SK-N-SH (cell line): ENCODE measurements around the gene PRKACG. TPM values are rescaled to one million over a fixed set of nuclear protein-coding genes. Genes with fewer than 3 reads are reported as not detected.

Experiments
- CTCF ChIA-PET: fragments of 300-600, 350-600 bp; formaldehyde crosslinking; extraction: SDS; loops from one replicate; lab custom pipeline; 2021; lab: Yijun Ruan, JAX
- POLR2A ChIA-PET: fragments of 350-600 bp; sonication (Branson Sonifier 250); formaldehyde crosslinking; extraction: SDS; loops from one replicate; lab custom pipeline; 2020; ENCODE audit warnings: antibody characterized with exemption, inconsistent platforms; lab: Yijun Ruan, JAX
- DNase-seq: peaks from one replicate; pipeline ENCODE4 v3.0.0; 2012
- H2AFZ ChIP-seq: fragments of 200-600 bp; sonication (generic); 2 replicates; pipeline ENCODE4 v1.8.1; 2016; ENCODE audit warnings: antibody characterized with exemption, mild to moderate bottlenecking, low read depth
- H3F3A ChIP-seq: fragments of 200-600 bp; sonication (generic); replicated peaks from 2 replicates; pipeline ENCODE3; 2016; ENCODE audit warnings: antibody characterized with exemption, mild to moderate bottlenecking; ENCODE audit not compliant: insufficient read depth
- H3K27ac ChIP-seq, 2 experiments: fragments of 200-500 bp in 1 of 2; fragments of 200-600 bp in 1 of 2; sonication (Bioruptor generic) in 1 of 2; sonication (generic), shearing (Covaris generic) in 1 of 2; 2 replicates each; pipeline versions ENCODE4 v1.5.1 to v1.6.1; 2014 to 2016; ENCODE audit warnings: low read depth in 2 of 2, inconsistent platforms in 1 of 2, low read length in 1 of 2, mild to moderate bottlenecking in 1 of 2, mixed read lengths in 1 of 2
- H3K27me3 ChIP-seq: fragments of 200-600 bp; sonication (generic), shearing (Covaris generic); 2 replicates; pipeline ENCODE4 v1.6.1; 2016; ENCODE audit warnings: mixed run types; ENCODE audit not compliant: insufficient read depth
- H3K36me3 ChIP-seq, 2 experiments: fragments of 200-500 bp in 1 of 2; fragments of 200-600 bp in 1 of 2; sonication (Bioruptor generic) in 1 of 2; sonication (generic) in 1 of 2; replicated peaks in 1 of 2; 2 replicates each; pipeline versions ENCODE3 to v1.5.1; 2014 to 2016; ENCODE audit warnings: low read length in 1 of 2, mild to moderate bottlenecking in 1 of 2; ENCODE audit not compliant: insufficient read depth in 2 of 2, control insufficient read depth in 1 of 2
- H3K4me1 ChIP-seq, 2 experiments: fragments of 200-500 bp in 1 of 2; fragments of 200-600 bp in 1 of 2; sonication (Bioruptor generic) in 1 of 2; sonication (generic), shearing (Covaris generic) in 1 of 2; 2 replicates each; pipeline versions ENCODE4 v1.5.1 to v1.6.1; 2014 to 2016; ENCODE audit warnings: low read depth in 1 of 2, low read length in 1 of 2, mixed run types in 1 of 2; ENCODE audit not compliant: insufficient read depth in 2 of 2, control insufficient read depth in 1 of 2
- H3K4me2 ChIP-seq: fragments of 200-600 bp; sonication (generic), shearing (Covaris generic); 2 replicates; pipeline ENCODE4 v1.6.1; 2017; ENCODE audit warnings: mixed run types
- H3K4me3 ChIP-seq, 2 experiments: fragments of 200-500 bp in 1 of 2; fragments of 200-600 bp in 1 of 2; sonication (Bioruptor generic) in 1 of 2; sonication (generic), shearing (Covaris generic) in 1 of 2; 2 replicates each; pipeline versions ENCODE4 v1.5.1 to v1.8.1; 2014 to 2016; ENCODE audit warnings: low read depth in 2 of 2, inconsistent platforms in 1 of 2, low read length in 1 of 2, mild to moderate bottlenecking in 1 of 2, mixed read lengths in 1 of 2, moderate library complexity in 1 of 2
- H3K79me2 ChIP-seq: fragments of 200-600 bp; sonication (generic); 2 replicates; pipeline ENCODE4 v1.8.1; 2017; ENCODE audit warnings: mild to moderate bottlenecking; ENCODE audit not compliant: insufficient read depth
- H3K9ac ChIP-seq: fragments of 200-600 bp; sonication (generic); 2 replicates; pipeline ENCODE4 v1.6.1; 2017; ENCODE audit warnings: mixed run types
- H3K9me2 ChIP-seq: fragments of 200-600 bp; sonication (generic); 2 replicates; pipeline ENCODE4 v1.6.1; 2017; ENCODE audit warnings: mixed run types
- H3K9me3 ChIP-seq: fragments of 200-600 bp; sonication (generic); 2 replicates; pipeline ENCODE4 v1.6.1; 2017; ENCODE audit warnings: mixed run types, mild to moderate bottlenecking, moderate library complexity
- H4K20me1 ChIP-seq: fragments of 200-600 bp; sonication (generic); 2 replicates; pipeline ENCODE4 v1.6.1; 2017; ENCODE audit warnings: mild to moderate bottlenecking, mixed run types; ENCODE audit not compliant: insufficient read depth
- CHD2 ChIP-seq: fragments of 150-350 bp; IDR thresholded peaks from 2 replicates; pipeline ENCODE4 v1.6.1; 2018; ENCODE audit warnings: low read length; ENCODE audit not compliant: partially characterized antibody
- FOSL2 ChIP-seq: IDR thresholded peaks from 2 replicates; pipeline ENCODE4 v1.4.0; 2012; ENCODE audit warnings: low read depth, mild to moderate bottlenecking, moderate library complexity, borderline replicate concordance
- FOXJ3 ChIP-seq: sonication (generic); formaldehyde crosslinking; IDR thresholded peaks from 2 replicates; pipeline ENCODE4 v1.5.1; 2020; ENCODE audit warnings: mild to moderate bottlenecking, missing genetic modification reagents
- MXI1 ChIP-seq: IDR thresholded peaks from 2 replicates; pipeline ENCODE4 v1.6.1; 2012; ENCODE audit warnings: mild to moderate bottlenecking, low read depth, low read length, improper control_type of control experiment
- RFX5 ChIP-seq: IDR thresholded peaks from 2 replicates; pipeline ENCODE4 v1.6.1; 2012; ENCODE audit warnings: mild to moderate bottlenecking, improper control_type of control experiment, low read length
- RXRA ChIP-seq: IDR thresholded peaks from 2 replicates; pipeline ENCODE4 v1.4.0; 2012; ENCODE audit warnings: low read depth, mild to moderate bottlenecking, borderline replicate concordance
- SIN3A ChIP-seq: IDR thresholded peaks from 2 replicates; pipeline ENCODE4 v1.6.1; 2012; ENCODE audit warnings: low read depth, mild to moderate bottlenecking, low read length, moderate library complexity, borderline replicate concordance
- TAF1 ChIP-seq: IDR thresholded peaks from 2 replicates; pipeline ENCODE4 v1.6.1; 2012; ENCODE audit warnings: low read depth, mild to moderate bottlenecking, low read length, moderate library complexity, borderline replicate concordance
- WGBS: methylation state at CpG from one replicate; pipeline ENCODE4 v1.1.6; 2017; ENCODE audit warnings: low lambda C conversion rate; 5-methylcytosine and 5-hydroxymethylcytosine counted together
- polyA plus RNA-seq, 3 experiments: library from polyadenylated mRNA; depleted of rRNA; stranded (reverse); fragments of >200 nt; gene quantifications; 2 replicates each; pipeline ENCODE4 v1.2.3, GENCODE V29; 2012
- TF ChIP-seq, protein P1 (sequence below): fragments of 150-350 bp; IDR thresholded peaks from 2 replicates; pipeline ENCODE4 v1.6.1; 2017; ENCODE audit warnings: antibody characterized with exemption, low read length, low read depth, borderline replicate concordance
- TF ChIP-seq, protein P2 (sequence below): IDR thresholded peaks from 2 replicates; pipeline ENCODE4 v1.6.1; 2012; ENCODE audit warnings: mild to moderate bottlenecking, low read depth, low read length, moderate library complexity

Gene PRKACG
- polyA plus RNA-seq, 1 of the 3 experiments (the other 2 are of a cell fraction): not detected

DNA sequence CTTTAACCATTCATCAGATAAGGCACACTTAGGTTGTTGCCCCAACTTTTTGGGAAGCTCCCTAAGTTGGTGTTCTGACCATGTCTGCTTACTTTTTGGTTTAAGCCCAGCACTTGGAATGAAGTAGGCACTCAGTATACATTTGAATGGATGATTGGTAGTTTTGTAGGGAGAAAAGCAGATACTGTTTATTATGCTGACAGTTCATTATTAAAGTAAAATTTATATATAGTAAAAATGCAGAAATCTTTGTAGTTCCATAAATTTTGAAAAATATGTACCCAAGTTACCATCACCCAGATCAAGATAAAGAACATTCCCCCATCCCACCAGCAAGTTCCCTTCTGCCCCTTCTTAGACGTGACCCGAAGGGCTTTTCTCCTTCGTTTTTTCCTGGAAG is 35.4 kb downstream of the PRKACG start:
- DNase-seq: no peak
- WGBS: 12% methylated on average over 3 of the region's 3 CpGs
- Histone ChIP-seq H2AFZ (no peak overlapping the region), H3K9ac (no peak overlapping the region), H3K79me2 (no peaks in the 10 kb centered on the region), H3K4me3 (no peak overlapping the region), H3F3A (no peaks in the 10 kb centered on the region), H3K36me3 (no peaks in the 10 kb centered on the region), H3K9me3 (no peaks in the 10 kb centered on the region), H3K4me2 (no peak overlapping the region), H3K27ac (no peak overlapping the region), H3K4me1 (no peaks in the 10 kb centered on the region), H3K9me2 (no peaks in the 10 kb centered on the region), H4K20me1 (no peaks in the 10 kb centered on the region), H3K27me3 (no peaks in the 10 kb centered on the region; the same call in 1 of the 2 replicates)
- ChIA-PET CTCF (interaction anchor here (1.3 kb wide), 1 partner anchor 21 kb away, joined by 3 read pairs; no protein-coding TSS in a partner anchor), POLR2A (no interaction called here)
- no peak for TF ChIP-seq CHD2
- TF ChIP-seq RXRA: no peak
- no peak for TF ChIP-seq FOSL2
- TF ChIP-seq MXI1: no peak
- no peak for TF ChIP-seq RFX5
- no peak for TF ChIP-seq TAF1
- TF ChIP-seq, protein P1, sequence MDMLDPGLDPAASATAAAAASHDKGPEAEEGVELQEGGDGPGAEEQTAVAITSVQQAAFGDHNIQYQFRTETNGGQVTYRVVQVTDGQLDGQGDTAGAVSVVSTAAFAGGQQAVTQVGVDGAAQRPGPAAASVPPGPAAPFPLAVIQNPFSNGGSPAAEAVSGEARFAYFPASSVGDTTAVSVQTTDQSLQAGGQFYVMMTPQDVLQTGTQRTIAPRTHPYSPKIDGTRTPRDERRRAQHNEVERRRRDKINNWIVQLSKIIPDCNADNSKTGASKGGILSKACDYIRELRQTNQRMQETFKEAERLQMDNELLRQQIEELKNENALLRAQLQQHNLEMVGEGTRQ: no peak
- no peak for TF ChIP-seq FOXJ3 (CRISPR knock-in tag)

DNA sequence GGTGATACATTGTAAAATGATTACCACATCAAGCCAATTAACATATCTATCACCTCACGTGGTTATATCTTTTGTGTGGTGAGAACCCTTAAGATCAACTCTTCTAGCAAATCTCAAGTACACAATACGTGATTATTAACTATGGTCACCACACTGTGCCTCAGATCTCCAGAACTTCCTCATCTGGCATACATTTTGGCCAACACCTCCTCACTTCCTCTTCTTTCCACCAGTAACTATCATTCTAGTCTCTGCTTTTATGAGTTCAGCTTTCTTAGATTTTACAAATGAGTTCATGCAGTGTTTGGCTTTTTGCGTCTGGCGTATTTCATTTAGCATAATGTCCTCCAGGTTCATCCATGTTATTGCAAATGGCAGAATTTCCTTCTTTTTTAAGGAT is 35.8 kb downstream of the PRKACG start:
- Histone ChIP-seq H3F3A (no peaks in the 10 kb centered on the region), H3K27ac (no peak overlapping the region), H4K20me1 (no peaks in the 10 kb centered on the region), H3K36me3 (no peaks in the 10 kb centered on the region), H3K4me3 (no peak overlapping the region), H3K9me2 (no peaks in the 10 kb centered on the region), H2AFZ (no peak overlapping the region), H3K4me1 (no peaks in the 10 kb centered on the region), H3K27me3 (peaks cover 1% of the 10 kb centered on the region; the same call in 1 of the 2 replicates), H3K4me2 (no peak overlapping the region), H3K79me2 (no peaks in the 10 kb centered on the region), H3K9ac (no peak overlapping the region), H3K9me3 (no peaks in the 10 kb centered on the region)
- DNase-seq: no peak
- no peak for TF ChIP-seq SIN3A
- TF ChIP-seq, protein P2, sequence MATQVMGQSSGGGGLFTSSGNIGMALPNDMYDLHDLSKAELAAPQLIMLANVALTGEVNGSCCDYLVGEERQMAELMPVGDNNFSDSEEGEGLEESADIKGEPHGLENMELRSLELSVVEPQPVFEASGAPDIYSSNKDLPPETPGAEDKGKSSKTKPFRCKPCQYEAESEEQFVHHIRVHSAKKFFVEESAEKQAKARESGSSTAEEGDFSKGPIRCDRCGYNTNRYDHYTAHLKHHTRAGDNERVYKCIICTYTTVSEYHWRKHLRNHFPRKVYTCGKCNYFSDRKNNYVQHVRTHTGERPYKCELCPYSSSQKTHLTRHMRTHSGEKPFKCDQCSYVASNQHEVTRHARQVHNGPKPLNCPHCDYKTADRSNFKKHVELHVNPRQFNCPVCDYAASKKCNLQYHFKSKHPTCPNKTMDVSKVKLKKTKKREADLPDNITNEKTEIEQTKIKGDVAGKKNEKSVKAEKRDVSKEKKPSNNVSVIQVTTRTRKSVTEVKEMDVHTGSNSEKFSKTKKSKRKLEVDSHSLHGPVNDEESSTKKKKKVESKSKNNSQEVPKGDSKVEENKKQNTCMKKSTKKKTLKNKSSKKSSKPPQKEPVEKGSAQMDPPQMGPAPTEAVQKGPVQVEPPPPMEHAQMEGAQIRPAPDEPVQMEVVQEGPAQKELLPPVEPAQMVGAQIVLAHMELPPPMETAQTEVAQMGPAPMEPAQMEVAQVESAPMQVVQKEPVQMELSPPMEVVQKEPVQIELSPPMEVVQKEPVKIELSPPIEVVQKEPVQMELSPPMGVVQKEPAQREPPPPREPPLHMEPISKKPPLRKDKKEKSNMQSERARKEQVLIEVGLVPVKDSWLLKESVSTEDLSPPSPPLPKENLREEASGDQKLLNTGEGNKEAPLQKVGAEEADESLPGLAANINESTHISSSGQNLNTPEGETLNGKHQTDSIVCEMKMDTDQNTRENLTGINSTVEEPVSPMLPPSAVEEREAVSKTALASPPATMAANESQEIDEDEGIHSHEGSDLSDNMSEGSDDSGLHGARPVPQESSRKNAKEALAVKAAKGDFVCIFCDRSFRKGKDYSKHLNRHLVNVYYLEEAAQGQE: no peak
- ChIA-PET POLR2A (no interaction called here), CTCF (interaction anchor here (1.3 kb wide), 1 partner anchor 22 kb away, joined by 3 read pairs; no protein-coding TSS in a partner anchor)
- WGBS: 51% methylated on average over 4 of the region's 4 CpGs
